NCI-H2081 treated with DMSO at 0.1 percent for 48 hours (cell line): ENCODE data around the gene ETV2.
"Not testable (repeated sequence)": the region's sequence is repeated elsewhere in the genome, so short reads cannot be mapped to it uniquely, and the experiment has no call there.

Experiments used
- DNase-seq: peaks from one replicate; lab custom pipeline; 2025; lab: John Stamatoyannopoulos, UW

Gene ETV2

GRCh38 chr19:35657904-35658700 lies 16.6 kb downstream of the ETV2 start:
- no peak for DNase-seq

GRCh38 chr19:35661995-35662340 lies 20.4 kb downstream of the ETV2 start:
- no peak for DNase-seq

- no peak for DNase-seq
These were observed 22.4 kb downstream of the ETV2 start for GRCh38 chr19:35663981-35664380.

- no peak for DNase-seq
These were observed 23.6 kb downstream of the ETV2 start for GRCh38 chr19:35665157-35665556.

- DNase-seq = no peak
These were observed 24.1 kb downstream of the ETV2 start for GRCh38 chr19:35665604-35666003.

GRCh38 chr19:35666251-35666913 lies 24.8 kb downstream of the ETV2 start, which contains the start of gene UPK1A:
UPK1A (plus strand) TSS chr19:35666517; CDS start chr19:35666813, 296 bp downstream.
- no peak for DNase-seq

GRCh38 chr19:35669566-35669965 lies 28.0 kb downstream of the ETV2 start:
- DNase-seq = no peak

GRCh38 chr19:35669974-35670373 lies 28.4 kb downstream of the ETV2 start:
- DNase-seq = no peak

GRCh38 chr19:35670686-35671085 lies 29.1 kb downstream of the ETV2 start:
- DNase-seq = no peak

- no peak for DNase-seq
These were observed 30.3 kb downstream of the ETV2 start for GRCh38 chr19:35671818-35672217.

GRCh38 chr19:35673121-35673804 lies 31.7 kb downstream of the ETV2 start:
- no peak for DNase-seq

GRCh38 chr19:35675589-35676140 lies 34.1 kb downstream of the ETV2 start:
- no peak for DNase-seq

GRCh38 chr19:35689836-35690235 lies 48.3 kb downstream of the ETV2 start:
- DNase-seq = no peak

GRCh38 chr19:35691106-35691505 lies 49.6 kb downstream of the ETV2 start:
- not testable (repeated sequence) for DNase-seq

- DNase-seq = no peak
These were observed 50.5 kb downstream of the ETV2 start for GRCh38 chr19:35692010-35692409.

- no peak for DNase-seq
These were observed 51.9 kb downstream of the ETV2 start for GRCh38 chr19:35693422-35693821.

- DNase-seq = peak; percentile 35
These were observed 52.5 kb downstream of the ETV2 start for GRCh38 chr19:35693835-35694599.
